GM04503 (cell line): ENCODE measurements around the gene ANKS1B.
"Not testable (repeated sequence)": the region's sequence is repeated elsewhere in the genome, so short reads cannot be mapped to it uniquely, and the experiment has no call there.

ENCODE experiments used
- DNase-seq: peaks from one replicate; pipeline ENCODE4 v3.0.0-alpha.2; 2012; ENCODE audit warnings: low read depth

Gene ANKS1B

DNA sequence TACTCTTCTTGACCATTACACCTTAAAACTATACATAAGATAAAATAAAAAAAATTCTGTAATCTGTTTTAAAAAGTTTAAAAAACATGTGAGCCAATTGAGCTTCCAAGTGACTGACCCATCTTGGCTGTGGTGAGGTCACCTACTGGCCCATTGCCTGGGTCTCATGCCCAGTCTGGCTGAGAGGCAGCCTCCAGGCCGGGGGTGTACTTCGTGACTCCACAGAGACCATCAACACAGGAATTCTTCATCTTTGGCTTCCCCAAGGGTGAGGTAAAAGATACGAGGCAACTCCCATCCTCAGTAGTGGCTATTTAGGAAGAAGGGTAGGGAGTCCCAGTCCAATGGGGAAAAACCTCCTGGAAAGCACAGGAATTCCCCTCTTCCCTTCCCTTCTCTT, 1226.4 kb downstream of the ANKS1B start:
- no peak for DNase-seq

DNA sequence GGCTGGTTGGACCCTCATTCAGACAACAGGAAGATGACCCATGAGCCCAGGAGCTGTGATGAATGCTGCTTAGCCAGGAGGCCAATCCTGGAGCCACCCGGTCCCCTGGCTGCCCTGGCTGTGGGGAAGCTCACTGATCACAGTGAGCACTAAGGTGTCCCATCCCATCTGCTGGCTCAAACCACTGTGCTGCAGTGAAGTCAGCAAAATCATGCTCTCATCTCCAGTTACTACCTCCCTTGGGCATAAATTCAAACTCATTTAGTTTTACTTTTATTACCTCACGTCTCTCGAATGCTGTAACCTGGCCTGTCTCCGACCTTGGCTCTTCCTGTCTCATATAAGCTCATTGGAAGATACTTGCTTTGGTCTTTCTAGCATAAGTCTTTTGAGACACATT, 1227.3 kb downstream of the ANKS1B start:
- DNase-seq = no peak

DNA sequence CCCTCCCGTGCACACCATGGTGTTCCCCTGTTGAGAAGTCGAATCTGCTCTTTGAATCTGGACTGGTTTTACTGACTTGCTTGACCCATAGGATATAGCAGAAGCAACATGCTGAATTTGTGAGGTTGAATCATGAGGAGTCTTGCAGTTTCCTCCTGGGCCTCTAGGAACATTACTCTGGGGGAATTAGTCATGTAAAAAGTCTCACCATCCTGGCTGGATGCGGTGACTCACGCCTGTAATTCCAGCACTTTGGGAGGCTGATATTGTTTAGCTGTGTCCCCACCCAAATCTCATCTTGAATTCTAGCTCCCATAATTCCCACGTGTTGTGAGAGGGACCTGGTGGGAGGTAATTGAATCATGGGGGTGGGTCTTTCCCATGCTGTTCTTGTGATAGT, 1228.9 kb downstream of the ANKS1B start:
- DNase-seq = not testable (repeated sequence)

DNA sequence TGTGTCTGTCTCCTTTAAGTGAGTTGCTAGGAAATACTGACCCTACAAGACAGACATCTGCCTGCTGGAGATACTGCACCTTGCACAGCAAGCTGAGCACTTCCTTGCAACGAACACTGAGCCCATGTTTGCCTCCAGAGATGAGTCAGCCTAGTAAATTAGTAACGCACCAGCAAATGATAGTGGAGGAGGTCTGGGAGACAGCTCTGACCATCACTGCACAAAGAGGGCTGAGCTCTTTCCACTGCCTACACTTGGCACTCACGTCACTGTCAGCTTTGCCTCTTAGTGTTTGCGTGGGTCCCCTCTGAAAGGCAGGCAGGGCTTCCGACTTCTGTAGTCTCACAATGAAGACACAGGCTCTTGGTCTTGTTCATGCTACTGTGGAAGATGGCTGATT, 1230.6 kb downstream of the ANKS1B start:
- no peak for DNase-seq

DNA sequence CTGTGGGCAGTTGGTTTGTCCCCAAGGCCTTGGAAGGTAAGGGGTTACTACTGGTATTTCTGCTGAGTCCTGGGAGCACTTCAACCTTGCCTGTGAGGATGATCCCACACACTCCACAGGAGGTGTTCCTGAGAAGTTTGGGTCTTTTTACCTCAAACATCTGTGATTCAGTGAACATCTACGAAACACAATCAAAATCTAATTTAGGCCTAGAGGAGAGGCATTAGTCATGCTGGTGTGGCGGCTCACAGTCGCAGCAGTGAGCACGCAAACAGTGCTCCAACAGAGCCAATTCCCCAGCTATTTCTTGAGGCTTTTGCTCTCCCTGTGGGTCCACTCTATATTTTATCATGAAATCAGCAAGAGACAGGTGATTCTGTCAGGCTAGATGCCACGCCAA, 1232.0 kb downstream of the ANKS1B start:
- no peak for DNase-seq

DNA sequence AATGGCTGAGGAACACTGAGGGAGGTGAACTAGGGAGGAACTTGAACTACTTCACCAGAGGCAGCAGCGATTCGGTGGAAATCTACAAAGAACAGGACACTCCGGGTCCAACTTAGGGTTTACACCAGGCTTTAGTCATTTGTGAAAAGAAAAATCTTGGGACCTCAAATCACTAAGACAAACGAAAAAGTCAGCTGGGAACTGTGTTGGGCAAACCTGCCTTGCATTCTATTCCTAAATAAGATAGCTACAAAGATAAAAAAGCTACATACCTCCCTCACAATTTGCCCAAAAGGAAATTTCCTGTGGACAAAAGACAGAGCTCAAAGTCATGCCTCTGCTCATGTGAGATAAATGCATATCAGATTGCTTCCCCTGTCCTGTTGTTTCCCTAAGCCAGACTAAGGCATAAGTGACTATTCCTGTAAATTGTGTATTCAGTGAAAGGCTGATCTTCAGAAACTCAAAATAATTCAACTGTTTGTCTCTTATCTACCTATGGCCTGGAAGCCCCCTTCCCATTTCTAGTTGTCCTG, 1233.1 kb downstream of the ANKS1B start:
- no peak for DNase-seq

DNA sequence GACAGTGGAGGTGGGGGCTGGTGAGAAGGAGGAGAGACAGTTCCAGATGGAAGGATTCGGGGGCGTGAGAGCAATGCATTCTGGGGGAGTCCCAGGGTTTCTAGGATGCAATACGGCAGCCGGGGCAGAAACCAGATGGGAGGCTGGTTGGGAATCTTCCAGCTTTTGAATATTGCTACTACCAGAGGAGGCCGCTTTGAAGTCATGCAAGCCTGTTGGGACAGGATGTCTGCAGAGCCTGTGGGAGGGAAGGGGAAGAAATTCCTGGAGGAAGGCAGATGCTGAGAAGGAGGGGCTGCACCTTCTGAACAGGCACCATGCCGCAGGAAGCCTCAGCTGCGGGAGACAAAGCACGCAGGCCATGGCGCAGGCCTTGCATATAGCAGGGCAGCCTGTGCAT, 1234.2 kb downstream of the ANKS1B start:
- DNase-seq = no peak

DNA sequence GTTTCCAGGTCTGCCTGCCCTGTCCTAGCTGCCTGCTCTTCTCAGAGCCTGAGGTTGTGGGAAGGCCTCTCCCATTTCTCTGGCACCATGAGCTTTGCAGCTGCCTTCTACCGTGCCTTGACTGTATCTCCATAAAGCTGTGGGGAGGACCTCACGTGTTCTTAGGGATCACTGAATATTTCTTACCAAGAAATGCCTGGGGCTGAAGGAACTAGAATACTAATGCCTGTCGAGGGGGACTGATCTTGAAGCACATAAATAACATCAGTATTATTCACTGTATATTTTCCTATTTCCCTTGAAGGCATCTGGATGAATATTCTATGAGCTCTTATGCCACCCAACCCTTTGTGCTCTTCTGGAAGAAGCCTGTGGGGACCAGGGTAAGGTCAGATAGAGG, 1236.3 kb downstream of the ANKS1B start:
- no peak for DNase-seq

DNA sequence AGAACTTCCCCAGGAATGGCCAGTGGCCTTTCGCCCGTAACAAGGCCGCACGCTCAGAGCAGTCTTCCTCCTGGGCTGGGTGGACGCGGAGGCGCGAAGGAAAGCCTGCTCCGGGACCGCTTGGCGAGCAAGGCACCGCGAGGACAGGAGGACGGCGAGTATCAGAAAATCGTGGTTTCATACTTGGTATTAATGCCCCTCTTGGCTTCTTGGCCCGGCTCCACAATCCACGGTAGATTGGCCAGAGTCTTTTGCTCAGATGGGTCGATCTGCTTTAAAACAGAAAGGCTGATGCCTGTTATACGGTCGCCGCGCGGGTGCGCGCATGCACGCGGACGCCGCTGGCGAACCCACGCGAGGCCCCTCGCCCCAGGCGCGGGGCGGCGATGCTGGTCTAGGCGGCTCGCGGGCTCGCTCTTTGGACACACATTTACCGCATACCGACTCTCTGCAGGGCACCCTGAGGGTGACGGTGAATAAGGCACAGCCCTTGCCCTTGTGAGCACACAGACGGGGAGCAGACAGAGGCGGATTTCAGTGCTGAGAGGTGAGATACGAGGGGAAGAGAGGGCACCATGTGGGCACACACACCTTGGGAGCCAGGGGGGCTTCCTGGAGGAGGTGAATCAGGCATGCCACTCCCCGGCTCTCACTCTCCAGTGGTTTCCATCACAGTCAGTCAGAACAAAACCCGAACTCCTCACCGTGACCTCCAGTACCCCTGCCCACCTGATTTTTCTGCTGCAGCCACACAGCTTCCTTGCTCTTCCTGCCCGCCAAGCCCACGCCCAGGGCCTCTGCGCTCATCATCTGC, 1239.0 kb downstream of the ANKS1B start:
- DNase-seq = no peak

DNA sequence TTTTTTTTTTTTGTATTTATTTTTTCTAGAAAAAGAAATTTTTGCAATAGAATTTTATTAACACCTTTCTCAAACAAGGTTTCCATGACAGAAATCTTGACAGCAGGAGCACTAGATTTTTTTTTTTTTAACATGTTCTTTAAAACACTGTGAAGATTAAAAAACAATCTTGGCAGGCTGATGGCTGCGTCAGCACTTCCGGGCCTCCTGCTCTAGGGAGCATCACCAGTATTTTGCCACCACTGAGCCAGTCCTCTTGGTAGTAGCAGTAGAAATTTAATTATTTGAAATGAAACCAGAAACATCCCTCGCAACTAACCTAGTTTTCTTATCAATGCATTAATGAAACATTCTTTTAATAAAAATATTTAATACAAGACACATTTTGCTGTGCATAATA, 1240.1 kb downstream of the ANKS1B start:
- no peak for DNase-seq

DNA sequence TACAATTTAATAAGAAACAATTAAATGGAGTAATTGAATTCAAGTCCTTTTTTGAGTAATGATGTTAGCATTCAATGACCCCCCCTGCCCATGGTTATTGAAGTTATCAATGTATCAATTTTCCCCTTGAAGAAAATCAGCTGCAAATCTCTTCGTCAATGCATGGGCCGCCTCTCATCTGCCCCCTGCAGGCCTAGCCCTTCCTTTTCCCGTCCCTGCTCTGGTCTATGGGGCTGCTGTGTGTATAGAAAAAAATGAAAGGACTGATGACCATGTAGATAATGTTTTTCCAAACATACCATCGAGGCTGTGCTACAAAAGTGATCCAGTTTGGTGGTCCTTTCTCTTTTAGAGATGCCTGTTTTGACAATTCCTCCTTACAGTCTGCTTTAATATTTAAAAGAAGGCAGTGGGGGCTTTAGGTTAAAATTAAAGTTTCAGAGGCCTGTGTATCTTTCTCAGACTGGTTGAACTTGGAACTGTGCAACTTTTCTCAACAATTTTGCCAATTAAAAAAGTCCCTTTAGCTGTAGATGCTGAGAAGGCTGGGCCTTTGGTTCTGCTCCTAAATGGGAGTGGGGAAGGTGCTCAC, 1241.3 kb downstream of the ANKS1B start:
- no peak for DNase-seq

DNA sequence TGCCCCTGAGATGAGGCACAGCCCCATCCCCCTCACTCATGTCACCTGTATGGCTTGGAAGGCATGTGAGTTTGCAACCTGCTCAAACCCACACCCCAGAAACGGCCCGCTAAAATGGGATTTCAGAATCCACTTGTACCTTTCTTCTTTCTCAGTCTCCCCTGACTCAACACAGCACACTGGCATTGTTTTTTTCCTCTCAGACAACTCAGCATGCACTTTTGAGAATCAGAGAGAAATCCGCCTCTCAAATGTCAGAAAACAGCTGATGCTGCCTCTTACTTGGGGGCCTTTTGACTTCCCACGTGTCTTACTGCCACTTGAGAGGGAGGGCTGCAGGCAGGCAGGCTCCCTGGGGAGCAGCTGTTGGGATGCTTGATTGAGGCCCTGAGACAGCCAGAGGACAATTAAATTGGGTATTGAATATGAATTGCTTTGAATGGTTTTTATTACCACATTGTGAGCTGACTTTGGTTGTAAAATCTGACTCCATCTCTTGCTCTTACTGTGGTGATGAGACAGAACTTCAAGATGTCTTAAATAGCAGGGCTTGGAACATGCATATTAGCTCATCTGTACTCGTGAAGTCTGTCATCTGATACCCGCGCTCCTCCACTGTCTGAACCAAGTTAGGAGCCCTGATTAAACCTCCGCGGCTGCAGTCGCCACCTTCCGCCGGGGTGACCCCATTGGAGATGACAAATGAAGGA, 1243.0 kb downstream of the ANKS1B start:
- DNase-seq = no peak

DNA sequence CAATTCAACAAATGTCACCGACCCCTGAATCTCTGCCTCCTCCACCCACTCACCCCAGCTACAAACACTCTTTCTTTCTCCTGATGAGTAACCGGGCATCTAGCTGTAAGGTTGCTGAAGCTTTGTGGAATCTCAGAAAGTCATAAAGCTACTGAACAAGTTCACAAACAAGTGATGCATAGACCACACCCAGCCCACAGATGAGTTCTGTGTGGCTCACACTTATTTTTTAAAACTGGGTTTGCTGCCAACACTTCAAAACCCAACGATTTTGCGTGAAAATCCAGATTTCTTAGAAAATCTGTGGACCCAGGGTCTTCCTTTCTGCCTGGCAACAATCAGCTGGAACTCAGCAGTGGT, 1243.6 kb downstream of the ANKS1B start:
- no peak for DNase-seq

DNA sequence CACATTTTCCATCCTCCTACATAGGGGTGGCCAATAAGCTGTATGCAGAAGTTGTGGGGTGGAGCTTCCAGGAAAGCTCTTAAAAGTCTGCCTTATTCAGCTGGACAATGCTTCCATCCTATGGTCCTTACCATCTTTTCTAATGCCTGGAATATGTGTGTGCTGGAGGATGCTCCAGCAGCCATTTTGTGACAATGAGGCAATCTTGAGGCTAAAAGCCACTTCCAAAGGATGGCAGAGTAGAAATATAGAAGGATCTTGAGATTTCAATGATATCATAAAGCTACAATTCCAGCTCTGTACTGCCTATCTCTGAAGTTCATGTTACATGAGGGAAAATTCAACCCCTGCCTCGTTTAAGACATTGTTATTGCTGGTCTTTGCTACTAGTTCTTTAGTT, 1244.0 kb downstream of the ANKS1B start:
- no peak for DNase-seq

DNA sequence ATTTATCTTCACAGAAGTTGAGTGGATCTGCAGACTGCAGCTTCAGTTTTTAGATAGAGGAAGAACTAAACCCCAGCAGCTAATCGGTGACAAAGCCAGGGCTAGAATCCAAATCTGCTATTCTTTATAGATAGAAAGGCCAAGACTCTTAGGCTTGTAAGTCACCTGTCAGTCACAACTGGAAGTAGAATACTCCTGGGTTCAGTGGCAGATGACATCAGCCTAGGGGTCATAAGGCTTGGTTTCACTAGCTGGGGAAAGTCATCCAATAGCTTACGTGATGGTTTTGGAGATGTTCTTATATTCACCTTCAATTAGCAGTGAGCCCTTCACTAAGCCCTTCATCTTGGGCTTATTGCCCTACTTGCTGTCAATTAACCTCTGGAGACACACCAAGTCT, 1246.2 kb downstream of the ANKS1B start:
- no peak for DNase-seq

DNA sequence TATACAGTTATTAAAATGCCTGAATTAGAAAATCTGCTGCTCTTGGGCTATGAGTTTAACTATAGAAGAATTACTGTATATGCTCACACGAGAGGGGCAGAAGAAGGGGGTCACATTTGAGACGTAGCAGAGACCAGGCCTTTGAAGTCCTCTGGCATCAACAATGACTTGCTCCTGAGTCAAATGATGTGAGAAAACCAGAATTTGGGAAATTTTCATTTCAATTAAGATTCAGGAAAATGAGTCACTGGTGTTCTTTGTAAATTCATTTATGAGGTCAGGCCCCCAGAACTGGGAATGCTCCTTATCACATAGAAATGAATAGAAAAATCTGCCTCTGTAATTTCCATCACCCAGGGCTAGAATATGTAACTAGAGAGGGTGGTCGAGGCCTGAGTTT, 1246.7 kb downstream of the ANKS1B start:
- DNase-seq = no peak

DNA sequence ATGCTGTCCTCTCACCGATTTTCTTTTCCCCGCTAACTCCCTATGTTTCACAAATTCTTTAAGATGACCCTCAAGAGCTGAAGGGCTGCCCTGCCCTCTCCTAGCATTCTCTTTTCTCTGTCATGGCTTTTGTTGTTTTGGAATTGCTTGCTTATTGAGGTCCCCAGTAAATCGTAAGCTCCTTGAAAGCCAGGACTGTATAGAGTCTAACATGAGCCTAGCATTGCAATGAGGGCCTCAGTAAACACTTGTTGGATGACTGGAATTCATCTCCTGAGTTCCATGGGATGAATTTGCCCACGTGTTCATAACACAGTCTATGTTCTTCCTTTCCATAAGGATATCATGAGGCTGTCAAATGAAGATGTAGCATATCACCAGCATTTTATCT, 1247.4 kb downstream of the ANKS1B start:
- DNase-seq = no peak

DNA sequence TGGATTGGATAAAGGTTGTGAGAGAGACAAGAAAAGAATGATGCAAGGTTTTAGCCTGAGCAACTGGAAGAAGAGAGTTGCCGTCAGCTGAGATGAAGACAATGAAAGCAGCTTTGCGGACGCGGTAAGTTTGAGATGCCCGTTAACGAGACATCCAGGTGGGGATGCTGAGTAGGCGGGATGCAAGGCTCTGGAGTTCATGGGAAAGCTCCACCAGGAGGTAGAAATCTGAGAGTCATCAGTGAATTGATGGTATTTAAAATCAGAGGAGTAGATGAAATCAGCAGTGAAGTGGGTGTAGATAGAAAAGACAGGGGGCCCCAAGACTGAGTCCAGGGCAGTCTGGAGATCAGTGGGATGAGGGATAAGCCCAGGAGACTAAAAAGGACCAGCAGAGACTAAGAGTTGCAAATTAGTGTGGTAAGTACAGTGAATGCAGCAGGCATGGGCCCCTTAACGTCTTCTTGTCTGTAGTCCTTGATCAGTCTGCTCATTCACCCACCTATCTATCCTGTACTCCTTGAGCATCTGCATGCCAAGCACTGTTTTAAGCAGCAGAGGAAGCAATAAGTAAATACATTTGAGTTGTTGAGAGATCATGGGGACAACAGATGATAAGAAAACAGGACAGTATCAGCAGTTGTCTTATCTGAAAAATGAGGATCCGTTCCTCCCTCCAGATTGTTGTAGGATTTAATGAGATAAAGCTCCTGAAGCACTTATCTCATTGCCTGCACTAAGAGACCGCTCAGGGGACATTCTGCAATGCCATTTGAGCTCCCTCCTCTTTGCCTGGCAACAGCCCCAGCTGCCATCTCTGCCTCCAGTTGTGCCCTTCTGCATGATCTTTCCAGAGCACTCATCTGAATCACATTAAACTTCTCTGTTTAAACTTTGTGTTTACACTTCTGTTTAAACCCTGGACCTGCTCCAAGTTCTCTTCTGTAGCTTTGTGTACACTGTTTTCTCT, 1248.1 kb downstream of the ANKS1B start:
- no peak for DNase-seq

DNA sequence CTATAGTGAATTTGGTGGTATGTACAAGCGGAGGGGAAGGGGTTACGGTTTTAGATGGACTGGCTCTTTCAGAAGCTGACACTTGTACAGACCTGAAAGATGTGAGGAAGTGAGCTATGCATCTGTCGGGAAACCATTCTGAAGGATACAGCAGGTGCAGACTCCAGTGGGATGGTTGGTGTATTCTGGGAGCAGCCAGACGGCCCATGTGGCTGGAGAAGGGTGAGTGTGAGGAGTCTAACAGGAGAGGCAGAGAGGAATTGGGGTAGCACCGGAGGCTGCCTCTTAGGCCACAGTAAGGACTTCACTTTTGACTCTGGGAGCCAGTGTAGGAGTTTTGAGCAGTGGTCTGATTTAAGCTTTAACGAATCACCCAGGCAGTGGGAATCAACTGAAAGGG, 1248.9 kb downstream of the ANKS1B start:
- no peak for DNase-seq

DNA sequence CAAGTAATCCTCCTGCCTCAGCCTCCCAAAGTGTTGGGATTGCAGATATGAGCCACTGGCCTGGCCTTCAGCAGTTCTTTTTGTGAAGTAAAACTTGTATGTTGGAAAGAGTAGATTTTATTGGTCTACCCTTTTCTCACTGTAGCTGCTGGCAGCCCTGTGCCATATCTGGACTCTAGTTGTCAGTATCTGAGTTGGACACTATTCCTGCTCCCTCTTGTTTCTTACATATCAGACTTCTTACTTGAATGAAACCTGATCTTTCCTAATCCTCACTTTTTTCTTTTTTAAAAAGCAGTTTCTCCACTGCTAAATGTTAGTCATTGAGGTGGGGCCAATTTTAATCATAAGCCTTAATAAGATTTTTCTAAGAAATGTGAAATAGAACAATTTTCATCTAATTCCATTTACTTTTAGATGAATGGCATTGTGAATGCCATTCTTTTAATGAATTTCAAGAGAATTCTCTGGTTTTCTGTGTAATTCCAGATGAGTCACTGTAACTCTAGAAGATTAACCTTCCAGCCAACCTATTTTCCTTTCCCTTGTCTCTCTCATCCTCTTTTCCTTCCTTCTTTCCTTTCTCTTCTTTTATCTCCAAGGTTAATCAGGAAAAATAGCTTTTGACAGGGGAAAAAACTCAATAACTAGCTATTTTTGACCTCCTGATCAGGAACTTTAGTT, 1250.9 kb downstream of the ANKS1B start:
- no peak for DNase-seq

DNA sequence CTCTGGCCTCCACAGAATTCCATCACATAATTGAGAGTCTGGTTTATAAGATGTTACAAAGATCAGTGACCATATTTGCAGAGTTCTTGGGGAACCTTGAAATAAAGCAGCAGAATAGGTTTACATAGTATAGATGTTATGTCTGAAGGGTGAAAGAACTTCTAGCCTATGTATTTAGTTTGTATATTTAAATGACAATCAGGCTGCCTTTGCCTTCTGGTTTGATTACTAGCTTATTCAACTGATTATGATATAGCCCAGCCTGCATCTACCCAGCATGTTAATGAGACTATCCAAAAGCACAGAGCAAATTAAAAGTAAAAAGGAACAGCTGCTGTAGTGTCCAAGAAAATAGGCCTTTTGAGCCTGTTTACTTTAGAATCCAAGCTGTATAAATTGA, 1254.3 kb downstream of the ANKS1B start:
- DNase-seq = no peak
